ENCODE data around the gene FBXW4. TPM values are rescaled to one million over a fixed set of nuclear protein-coding genes. Genes with fewer than 3 reads are reported as not detected.

FBXW4 gene
- total RNA-seq, 6 donors from 2014 or later = 75.2 to 223 (median 88.5) TPM

- 69 to 72% methylated on average over 7 of the region's 7 CpGs for WGBS, 2 donors
- TF ChIP-seq POLR2AphosphoS5 (IDR thresholded peaks at IDR 0.05) (no peak), EP300 (IDR thresholded peaks at IDR 0.05) (no peak), CTCF (IDR thresholded peaks at IDR 0.05) (no peak), POLR2A (IDR thresholded peaks at IDR 0.05) (no peak)
- Histone ChIP-seq H3K9me3 (no peaks in the 10 kb centered on the region), H3K27ac (peak overlapping the region in 3 of 4 donors; percentile 36 to 52 (median 40)), H3K27me3 (no peaks in the 10 kb centered on the region), H3K4me3 (no peak overlapping the region), H3K4me1 (peaks cover 23 to 55% (median 47%) of the 10 kb centered on the region in 4 donors), H3K36me3 (no peaks in the 10 kb centered on the region)
- no peak for DNase-seq
- no peak for ATAC-seq (ENCODE audit: low FRiP score in 2 of 2)
Observed at GRCh38 chr10:101691081-101691480, 3.9 kb downstream of the FBXW4 start.

GRCh38 chr10:101690461-101690860 is 4.5 kb downstream of the FBXW4 start:
- Histone ChIP-seq H3K27ac (peak overlapping the region in 3 of 4 donors; percentile 36 to 52 (median 40)), H3K27me3 (no peaks in the 10 kb centered on the region), H3K36me3 (no peaks in the 10 kb centered on the region), H3K9me3 (no peaks in the 10 kb centered on the region), H3K4me1 (peaks cover 24 to 59% (median 47%) of the 10 kb centered on the region in 4 donors), H3K4me3 (no peak overlapping the region)
- WGBS, 2 donors = 57 to 67% methylated on average over 7 of the region's 7 CpGs
- DNase-seq (peak in 1 of 2 donors; percentile 73), ATAC-seq (ENCODE audit: low FRiP score in 2 of 2) (peak in 1 of 2 donors; percentile 56)
- TF ChIP-seq POLR2AphosphoS5 (IDR thresholded peaks at IDR 0.05) (peak in 1 of 2 donors; percentile 51), POLR2A (IDR thresholded peaks at IDR 0.05) (peak in 1 of 4 donors; percentile 45), CTCF (IDR thresholded peaks at IDR 0.05) (no peak), EP300 (IDR thresholded peaks at IDR 0.05) (peak in 1 of 4 donors; percentile 80)

GRCh38 chr10:101687071-101687658 is 7.8 kb downstream of the FBXW4 start:
- 82 to 90% methylated on average over 3 of the region's 3 CpGs for WGBS, 2 donors
- H3K4me1 ChIP-seq = peaks cover 24 to 64% (median 47%) of the 10 kb centered on the region in 4 donors
- H3K9me3 ChIP-seq = no peaks in the 10 kb centered on the region
- no peaks in the 10 kb centered on the region for H3K36me3 ChIP-seq
- no peak overlapping the region for H3K4me3 ChIP-seq
- H3K27ac ChIP-seq = no peak overlapping the region
- H3K27me3 ChIP-seq = no peaks in the 10 kb centered on the region
- TF ChIP-seq POLR2AphosphoS5 (IDR thresholded peaks at IDR 0.05) (no peak), POLR2A (IDR thresholded peaks at IDR 0.05) (no peak), EP300 (IDR thresholded peaks at IDR 0.05) (no peak), CTCF (IDR thresholded peaks at IDR 0.05) (no peak)
- DNase-seq (no peak), ATAC-seq (ENCODE audit: low FRiP score in 2 of 2) (no peak)

- TF ChIP-seq POLR2A (IDR thresholded peaks at IDR 0.05) (no peak), EP300 (IDR thresholded peaks at IDR 0.05) (no peak), CTCF (IDR thresholded peaks at IDR 0.05) (no peak), POLR2AphosphoS5 (IDR thresholded peaks at IDR 0.05) (no peak)
- H3K9me3 ChIP-seq = no peaks in the 10 kb centered on the region
- ATAC-seq (ENCODE audit: low FRiP score in 2 of 2) (no peak), DNase-seq (no peak)
- no peak overlapping the region for H3K4me3 ChIP-seq
- 84 to 92% methylated on average over 5 of the region's 5 CpGs for WGBS, 2 donors
- H3K27me3 ChIP-seq = no peaks in the 10 kb centered on the region
- no peaks in the 10 kb centered on the region for H3K36me3 ChIP-seq
- H3K27ac ChIP-seq = no peak overlapping the region
- H3K4me1 ChIP-seq = peaks cover 29 to 58% (median 49%) of the 10 kb centered on the region in 4 donors
Observed at GRCh38 chr10:101686133-101686925, 8.6 kb downstream of the FBXW4 start.

All from upper lobe of left lung (tissue), 6 donors.